ENCODE measurements around the gene APCDD1L.

Gene APCDD1L

DNA sequence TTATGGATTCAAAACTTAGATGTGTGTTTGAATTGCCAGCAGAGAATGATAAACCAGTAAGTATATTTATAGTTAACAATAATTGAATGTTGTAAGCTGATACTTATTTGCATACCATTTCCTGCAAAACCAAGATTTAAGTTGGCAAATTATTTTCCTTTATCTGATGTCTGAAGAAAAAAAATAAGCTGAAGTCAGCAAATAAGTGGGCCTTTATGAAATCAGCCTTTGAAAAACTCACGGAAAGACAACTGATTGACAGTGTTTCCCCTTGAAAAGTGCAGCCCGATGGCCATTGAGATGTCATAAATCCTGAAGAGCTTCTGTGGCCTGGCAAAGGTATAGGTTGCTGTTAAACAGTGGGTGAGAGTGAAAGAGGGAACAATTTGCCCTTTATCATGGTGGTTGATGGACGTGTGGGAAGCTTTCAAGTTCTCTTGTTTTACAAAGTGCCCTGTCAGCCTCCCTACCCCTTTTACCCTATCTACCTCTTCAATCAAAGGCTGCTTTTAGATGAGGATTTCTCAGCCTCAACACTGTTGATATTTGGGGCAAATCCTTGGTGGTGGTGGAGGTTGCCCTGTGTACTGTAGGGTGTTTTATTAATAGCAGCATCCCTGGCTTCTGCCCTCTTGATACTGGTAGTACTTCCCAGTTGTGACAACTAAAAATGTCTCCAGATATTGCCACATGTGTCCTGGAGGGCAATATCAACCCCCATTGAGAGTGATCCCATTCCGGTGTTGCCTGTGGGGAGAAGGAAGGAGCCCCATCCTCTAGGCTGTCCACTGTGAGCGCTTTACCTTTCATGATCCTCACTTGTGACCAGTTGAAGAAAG is 76.0 kb downstream of the APCDD1L start:
- Histone ChIP-seq H3K27me3 (no peaks in the 10 kb centered on the region), H3K27ac (no peak overlapping the region), H4K20me1 (peaks cover 22 to 98% (median 83%) of the 10 kb centered on the region in 11 experiments; a peak in 19 of 22 replicates), H3K4me3 (no peak overlapping the region), H3K4me2 (no peak overlapping the region), H3K36me3 (peaks cover 86 to 100% (median 97%) of the 10 kb centered on the region in 11 experiments), H3K4me1 (peaks cover 8 to 27% (median 12%) of the 10 kb centered on the region in 10 experiments; a peak in 19 of 20 replicates), H3K9ac (no peak overlapping the region), H3K9me3 (replicated peaks in 1 of 11) (no peaks in the 10 kb centered on the region)
- TF ChIP-seq Cebpa-rat (IDR thresholded peaks at IDR 0.05), result no peak

DNA sequence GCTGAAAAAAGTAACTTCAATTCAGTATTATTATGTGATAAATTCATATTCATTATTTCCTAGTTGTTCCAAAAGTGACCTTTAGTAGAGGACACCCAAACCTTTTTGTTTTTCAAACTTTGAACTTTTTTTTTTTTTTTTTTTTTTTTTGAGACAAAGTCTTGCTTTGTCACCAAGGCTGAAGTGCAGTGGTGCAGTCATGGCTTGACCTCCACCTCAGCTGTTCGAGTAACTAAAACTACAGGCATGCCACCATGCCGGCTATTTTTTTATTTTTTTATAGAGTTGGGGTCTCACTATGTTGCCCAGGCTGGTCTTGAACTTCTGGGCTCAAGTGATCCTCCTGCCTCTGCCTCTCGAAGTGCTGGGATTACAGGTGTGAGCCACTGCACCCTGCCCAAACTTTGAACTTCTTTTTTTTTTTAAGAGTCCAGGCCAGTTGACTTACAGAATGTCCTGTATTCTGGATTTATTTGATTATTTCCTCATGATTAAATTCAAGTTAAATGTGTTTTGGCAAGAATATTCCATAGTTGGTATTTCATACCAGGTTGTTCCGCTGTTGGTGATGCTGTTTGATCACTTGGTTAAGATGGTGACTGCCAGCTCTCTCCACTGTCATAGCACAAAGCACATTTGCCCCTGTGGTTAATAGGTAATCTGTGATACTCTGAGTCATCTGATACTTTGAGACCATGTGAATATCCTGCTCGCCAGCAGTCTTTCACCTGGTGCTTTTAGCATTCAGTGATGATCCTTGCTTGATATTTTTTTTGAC is 78.1 kb downstream of the APCDD1L start:
- Histone ChIP-seq H3K4me3 (no peak overlapping the region), H3K27ac (no peak overlapping the region), H4K20me1 (peaks cover 43 to 99% (median 91%) of the 10 kb centered on the region in 11 experiments; a peak in 20 of 22 replicates), H3K4me2 (no peak overlapping the region), H3K9me3 (replicated peaks in 1 of 11) (no peaks in the 10 kb centered on the region), H3K36me3 (peaks cover 75 to 100% (median 81%) of the 10 kb centered on the region in 11 experiments), H3K27me3 (no peaks in the 10 kb centered on the region), H3K9ac (no peak overlapping the region), H3K4me1 (peaks cover 15 to 35% (median 22%) of the 10 kb centered on the region in 10 experiments)
- TF ChIP-seq Cebpa-rat (IDR thresholded peaks at IDR 0.05), result no peak

DNA sequence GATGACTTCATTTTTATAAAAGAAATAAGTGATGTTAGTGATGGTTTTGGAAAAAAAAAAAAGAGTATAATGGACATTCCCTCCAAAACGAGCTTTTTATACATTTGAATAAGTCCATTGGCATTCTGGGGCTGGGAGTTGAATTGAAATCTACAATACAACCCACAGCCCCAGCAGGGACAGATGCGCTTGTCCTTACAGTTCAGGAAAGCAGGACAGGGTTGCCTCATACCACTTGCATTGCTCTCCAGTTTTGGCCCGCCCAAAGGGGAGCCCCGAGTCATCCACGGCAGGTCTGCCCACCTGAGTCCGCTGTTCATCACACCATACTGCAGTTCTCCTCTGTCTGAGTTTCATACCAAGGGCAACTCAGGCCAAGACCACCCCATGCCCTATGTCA is 80.0 kb downstream of the APCDD1L start:
- Histone ChIP-seq H3K36me3 (peaks cover 69 to 100% (median 81%) of the 10 kb centered on the region in 11 experiments), H3K27ac (no peak overlapping the region)
- no peak for TF ChIP-seq Cebpa-rat (IDR thresholded peaks at IDR 0.05)

DNA sequence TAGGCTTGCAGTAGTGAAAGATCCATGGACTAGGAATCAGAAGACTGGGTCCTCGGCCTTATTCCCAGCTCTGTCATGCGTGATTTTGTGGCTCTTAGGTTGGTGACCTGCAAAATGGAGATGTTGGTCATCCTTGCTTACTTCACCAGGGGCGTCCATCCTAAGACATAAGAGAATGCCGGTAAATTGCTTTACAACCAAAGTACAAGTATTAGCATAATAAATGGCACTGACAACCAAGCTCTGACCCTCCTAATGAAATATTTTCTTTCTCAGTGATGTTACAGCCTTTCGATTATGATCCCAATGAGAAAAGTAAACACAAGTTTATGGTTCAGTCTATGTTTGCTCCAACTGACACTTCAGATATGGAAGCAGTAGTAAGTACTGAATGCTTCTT is 80.9 kb downstream of the APCDD1L start:
- peak overlapping the region in 1 of 11 experiments; percentile 63; a peak in 1 of 22 replicates for H3K27ac ChIP-seq
- peaks cover 64 to 98% (median 81%) of the 10 kb centered on the region in 11 experiments for H3K36me3 ChIP-seq
- no peaks in the 10 kb centered on the region for H3K9me3 ChIP-seq (replicated peaks in 1 of 11)
- TF ChIP-seq Cebpa-rat (IDR thresholded peaks at IDR 0.05), result no peak
- no peak overlapping the region for H3K4me3 ChIP-seq
- no peak overlapping the region for H3K9ac ChIP-seq
- peaks cover 52 to 100% (median 93%) of the 10 kb centered on the region in 11 experiments; a peak in 21 of 22 replicates for H4K20me1 ChIP-seq
- H3K27me3 ChIP-seq, result no peaks in the 10 kb centered on the region
- no peak overlapping the region for H3K4me2 ChIP-seq
- peaks cover 24 to 48% (median 29%) of the 10 kb centered on the region in 10 experiments for H3K4me1 ChIP-seq

More for the DNA sequence above, 80.0 kb downstream of the APCDD1L start:
- H3K4me1 ChIP-seq, result peaks cover 24 to 52% (median 30%) of the 10 kb centered on the region in 10 experiments
- H3K9me3 ChIP-seq (replicated peaks in 1 of 11), result no peaks in the 10 kb centered on the region
- no peaks in the 10 kb centered on the region for H3K27me3 ChIP-seq
- peaks cover 54 to 100% (median 93%) of the 10 kb centered on the region in 11 experiments; a peak in 21 of 22 replicates for H4K20me1 ChIP-seq
- H3K4me2 ChIP-seq, result no peak overlapping the region
- no peak overlapping the region for H3K4me3 ChIP-seq
- no peak overlapping the region for H3K9ac ChIP-seq

- H3K4me1 ChIP-seq, result peaks cover 24 to 42% (median 29%) of the 10 kb centered on the region in 10 experiments
- H3K27ac ChIP-seq, result peak overlapping the region in 3 of 11 experiments; percentile 42 to 63 (median 58); a peak in 5 of 22 replicates
- no peaks in the 10 kb centered on the region for H3K27me3 ChIP-seq
- H3K9me3 ChIP-seq (replicated peaks in 1 of 11), result no peaks in the 10 kb centered on the region
- H3K4me3 ChIP-seq, result no peak overlapping the region
- no peak overlapping the region for H3K9ac ChIP-seq
- peaks cover 65 to 98% (median 81%) of the 10 kb centered on the region in 11 experiments for H3K36me3 ChIP-seq
- peaks cover 53 to 100% (median 98%) of the 10 kb centered on the region in 11 experiments; a peak in 21 of 22 replicates for H4K20me1 ChIP-seq
- peak overlapping the region in 9 of 11 experiments; percentile 5 to 75 (median 67); a peak in 16 of 22 replicates for H3K4me2 ChIP-seq
- TF ChIP-seq Cebpa-rat (IDR thresholded peaks at IDR 0.05), result no peak
Measured at GRCh38 chr20:58433759-58434158, 81.4 kb downstream of the APCDD1L start.

- peaks cover 0 to 4% (median 0%) of the 10 kb centered on the region in 11 experiments; a peak in 1 of 22 replicates for H3K9me3 ChIP-seq (replicated peaks in 1 of 11)
- H3K4me1 ChIP-seq, result peaks cover 24 to 36% (median 29%) of the 10 kb centered on the region in 10 experiments
- no peak for TF ChIP-seq Cebpa-rat (IDR thresholded peaks at IDR 0.05)
- H3K4me2 ChIP-seq, result peak overlapping the region; percentile 5 to 75 (median 63); a peak in 19 of 22 replicates
- H4K20me1 ChIP-seq, result peaks cover 54 to 100% (median 97%) of the 10 kb centered on the region in 11 experiments; a peak in 21 of 22 replicates
- H3K27me3 ChIP-seq, result no peaks in the 10 kb centered on the region
- peaks cover 66 to 98% (median 81%) of the 10 kb centered on the region in 11 experiments for H3K36me3 ChIP-seq
- no peak overlapping the region for H3K9ac ChIP-seq
- H3K27ac ChIP-seq, result peak overlapping the region in 6 of 11 experiments; percentile 6 to 63 (median 37); a peak in 8 of 22 replicates
- H3K4me3 ChIP-seq, result no peak overlapping the region
Measured at GRCh38 chr20:58433029-58433647, 82.1 kb downstream of the APCDD1L start.

DNA sequence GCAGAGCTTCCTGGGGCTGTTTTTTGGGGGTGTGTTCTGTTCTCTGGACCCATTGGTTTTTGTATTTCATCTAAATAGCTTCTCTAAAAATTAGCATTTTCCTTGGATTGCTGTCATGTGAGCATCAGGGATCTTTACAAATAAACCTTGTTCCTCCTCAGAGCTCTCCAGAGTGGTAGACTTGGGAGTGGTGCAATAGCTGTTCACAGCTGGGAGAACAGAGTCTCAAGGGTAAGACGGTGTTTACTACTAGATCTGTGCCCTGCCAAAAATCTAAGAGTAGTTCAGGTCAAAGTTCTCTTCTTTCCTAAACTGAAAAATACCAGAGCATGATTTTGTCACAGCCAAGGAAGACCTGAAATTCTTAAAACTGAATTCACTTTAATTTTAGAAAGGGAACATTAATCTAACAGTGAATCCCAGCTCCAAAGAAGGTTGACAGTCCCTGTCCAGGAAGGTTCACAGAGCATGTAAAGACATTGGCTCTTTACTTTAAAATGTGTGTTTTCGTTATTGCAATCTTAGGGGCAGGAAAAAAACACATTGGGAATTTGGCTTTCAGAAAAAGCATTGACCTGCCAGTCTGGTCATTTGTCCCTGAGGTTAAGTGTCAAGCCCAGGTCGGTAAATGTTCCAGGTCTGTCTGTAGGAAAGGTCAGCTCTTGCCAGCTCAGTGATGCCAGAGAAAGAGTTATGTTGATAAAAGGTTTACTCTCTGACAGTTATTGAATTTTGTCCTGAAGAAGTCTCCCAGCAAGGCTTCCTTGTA is 82.8 kb downstream of the APCDD1L start:
- H3K27ac ChIP-seq, result peak overlapping the region in 6 of 11 experiments; percentile 6 to 63 (median 37); a peak in 7 of 22 replicates
- H3K4me2 ChIP-seq, result peak overlapping the region; percentile 31 to 75 (median 63); a peak in 21 of 22 replicates
- peaks cover 24 to 36% (median 28%) of the 10 kb centered on the region in 10 experiments for H3K4me1 ChIP-seq
- no peak overlapping the region for H3K4me3 ChIP-seq
- H3K9ac ChIP-seq, result no peak overlapping the region
- no peak for TF ChIP-seq Cebpa-rat (IDR thresholded peaks at IDR 0.05)
- peaks cover 64 to 98% (median 79%) of the 10 kb centered on the region in 11 experiments for H3K36me3 ChIP-seq
- H3K9me3 ChIP-seq (replicated peaks in 1 of 11), result peaks cover 0 to 11% (median 2%) of the 10 kb centered on the region in 11 experiments; a peak in 10 of 22 replicates
- H3K27me3 ChIP-seq, result no peaks in the 10 kb centered on the region
- peaks cover 47 to 100% (median 92%) of the 10 kb centered on the region in 11 experiments; a peak in 21 of 22 replicates for H4K20me1 ChIP-seq

All from BLaER1 treated with 17β-estradiol and CSF1 and Interleukin-3, amounts not matched to agents 10 nM and 100 nM (cell line).